Cardiac muscle cell (in vitro differentiated cells and primary cell): Measurements from ENCODE around the gene PARD3. TPM values are rescaled to one million over a fixed set of nuclear protein-coding genes. Genes with fewer than 3 reads are reported as not detected.

Source experiments
- DNase-seq, 2 donors: peaks; one replicate each; pipeline versions ENCODE4 v3.0.0 to v3.0.0-alpha.2; 2010 to 2017; ENCODE audit warnings: low read depth in 1 of 2, low spot score in 1 of 2
- H3K27ac ChIP-seq: fragments of 200-600 bp; sonication (generic); 2 replicates; pipeline ENCODE4 v1.5.1; 2016
- H3K27me3 ChIP-seq: fragments of 200-600 bp; sonication (generic); 2 replicates; pipeline ENCODE4 v1.6.0; 2016; ENCODE audit warnings: control low read depth
- H3K36me3 ChIP-seq: fragments of 200-600 bp; sonication (generic); 2 replicates; pipeline ENCODE4 v1.5.1; 2016; ENCODE audit warnings: control low read depth
- H3K4me1 ChIP-seq: fragments of 200-600 bp; sonication (generic); 2 replicates; pipeline ENCODE4 v1.8.1; 2017; ENCODE audit warnings: low read depth, mild to moderate bottlenecking, mixed run types
- H3K4me3 ChIP-seq: fragments of 200-600 bp; sonication (generic); 2 replicates; pipeline ENCODE4 v1.5.1; 2016; ENCODE audit warnings: mild to moderate bottlenecking
- H3K9me3 ChIP-seq: fragments of 200-600 bp; sonication (generic); 2 replicates; pipeline ENCODE4 v1.5.1; 2017; ENCODE audit warnings: low read depth, mild to moderate bottlenecking, control low read depth
- polyA plus RNA-seq: library from polyadenylated mRNA; unstranded; fragments of >200 nt; fragmentation: Nextera tagmentation; extraction: Ambion mirVana; gene quantifications from 2 replicates; pipeline ENCODE4 v1.2.1, GENCODE V29; 2016
- total RNA-seq: library from RNA; depleted of rRNA; stranded (reverse); fragments of >200 nt; gene quantifications from 2 replicates; pipeline ENCODE4 v1.2.3, GENCODE V29; 2016
- TF ChIP-seq, protein P1 (sequence below): IDR thresholded peaks from 2 replicates; pipeline ENCODE4 v1.5.1; 2012; ENCODE audit warnings: low read depth, mild to moderate bottlenecking, low read length

The PARD3 gene
- total and polyA plus RNA-seq, 2 experiments from 2014 or later, result 36.5 to 64.8 TPM

DNA sequence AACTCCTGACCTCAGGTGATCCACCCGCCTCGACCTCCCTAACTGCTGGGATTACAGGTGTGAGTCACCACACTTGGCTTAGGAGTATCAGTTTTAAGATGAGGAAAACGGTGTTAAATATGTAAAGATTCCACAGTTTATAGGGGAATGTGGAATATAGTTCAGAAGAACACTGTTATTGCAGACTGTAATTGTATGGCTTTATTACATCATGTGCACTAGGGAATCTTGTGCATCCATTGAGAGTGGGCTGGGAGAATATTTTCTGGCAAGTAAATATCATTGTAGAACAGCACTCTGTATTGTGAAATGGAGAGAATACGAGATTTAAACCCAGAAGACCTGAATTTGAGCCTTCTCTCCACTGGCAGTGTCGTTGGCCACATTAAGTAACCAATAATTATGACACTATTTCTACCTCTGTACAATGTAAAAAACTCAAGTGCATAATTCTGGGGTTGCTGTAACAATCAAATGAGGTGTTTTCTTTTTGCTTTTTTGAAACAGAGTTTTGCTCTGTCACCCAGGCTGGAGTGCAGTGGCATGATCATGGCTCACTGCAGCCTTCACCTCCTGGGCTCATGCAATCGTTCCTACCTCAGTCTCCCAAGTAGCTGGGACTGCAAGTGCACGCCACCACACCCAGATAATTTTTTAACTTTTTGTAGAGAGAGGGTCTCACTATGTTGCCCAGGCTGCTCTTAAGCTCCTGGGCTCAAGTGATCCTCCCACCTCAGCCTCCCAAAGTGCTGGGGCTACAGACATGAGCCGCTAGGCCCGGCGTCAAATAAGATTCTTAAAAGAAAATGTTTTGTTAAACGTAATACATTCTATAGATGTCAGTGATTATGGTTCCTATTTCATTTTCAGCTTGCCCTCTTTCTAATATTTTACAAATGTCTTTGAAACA, 12.0 kb upstream of the PARD3 start:
- Histone ChIP-seq H3K27me3 (no peaks in the 10 kb centered on the region), H3K4me1 (no peaks in the 10 kb centered on the region), H3K4me3 (no peak overlapping the region), H3K36me3 (no peaks in the 10 kb centered on the region), H3K9me3 (no peaks in the 10 kb centered on the region), H3K27ac (no peak overlapping the region)
- TF ChIP-seq, protein P1, sequence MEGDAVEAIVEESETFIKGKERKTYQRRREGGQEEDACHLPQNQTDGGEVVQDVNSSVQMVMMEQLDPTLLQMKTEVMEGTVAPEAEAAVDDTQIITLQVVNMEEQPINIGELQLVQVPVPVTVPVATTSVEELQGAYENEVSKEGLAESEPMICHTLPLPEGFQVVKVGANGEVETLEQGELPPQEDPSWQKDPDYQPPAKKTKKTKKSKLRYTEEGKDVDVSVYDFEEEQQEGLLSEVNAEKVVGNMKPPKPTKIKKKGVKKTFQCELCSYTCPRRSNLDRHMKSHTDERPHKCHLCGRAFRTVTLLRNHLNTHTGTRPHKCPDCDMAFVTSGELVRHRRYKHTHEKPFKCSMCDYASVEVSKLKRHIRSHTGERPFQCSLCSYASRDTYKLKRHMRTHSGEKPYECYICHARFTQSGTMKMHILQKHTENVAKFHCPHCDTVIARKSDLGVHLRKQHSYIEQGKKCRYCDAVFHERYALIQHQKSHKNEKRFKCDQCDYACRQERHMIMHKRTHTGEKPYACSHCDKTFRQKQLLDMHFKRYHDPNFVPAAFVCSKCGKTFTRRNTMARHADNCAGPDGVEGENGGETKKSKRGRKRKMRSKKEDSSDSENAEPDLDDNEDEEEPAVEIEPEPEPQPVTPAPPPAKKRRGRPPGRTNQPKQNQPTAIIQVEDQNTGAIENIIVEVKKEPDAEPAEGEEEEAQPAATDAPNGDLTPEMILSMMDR, result no peak
- peak in 1 of 2 donors; percentile 32 for DNase-seq

DNA sequence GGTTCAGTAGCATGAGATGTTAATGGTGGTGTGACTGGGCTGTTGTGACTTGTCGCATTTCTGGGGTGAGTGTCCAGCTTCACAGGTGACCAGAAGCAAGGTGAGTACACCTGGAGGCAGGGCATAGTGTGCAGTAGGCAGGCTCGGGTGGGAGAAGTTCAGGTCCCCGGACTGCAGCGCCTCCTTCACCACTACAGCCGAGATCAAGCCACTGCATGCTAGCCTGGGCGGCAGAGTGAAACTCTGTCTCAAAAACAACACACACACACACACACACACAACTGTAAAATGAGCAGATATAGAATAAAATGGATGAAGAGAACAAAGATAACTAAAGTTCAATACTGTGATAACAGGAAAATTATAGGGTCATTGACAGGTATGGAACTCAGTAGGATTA, 11.1 kb upstream of the PARD3 start:
- H3K36me3 ChIP-seq, result no peaks in the 10 kb centered on the region
- H3K27ac ChIP-seq, result no peak overlapping the region
- no peaks in the 10 kb centered on the region for H3K9me3 ChIP-seq
- H3K27me3 ChIP-seq, result no peaks in the 10 kb centered on the region
- H3K4me1 ChIP-seq, result no peaks in the 10 kb centered on the region
- DNase-seq, result no peak
- H3K4me3 ChIP-seq, result no peak overlapping the region
- TF ChIP-seq, protein P1, result no peak

DNA sequence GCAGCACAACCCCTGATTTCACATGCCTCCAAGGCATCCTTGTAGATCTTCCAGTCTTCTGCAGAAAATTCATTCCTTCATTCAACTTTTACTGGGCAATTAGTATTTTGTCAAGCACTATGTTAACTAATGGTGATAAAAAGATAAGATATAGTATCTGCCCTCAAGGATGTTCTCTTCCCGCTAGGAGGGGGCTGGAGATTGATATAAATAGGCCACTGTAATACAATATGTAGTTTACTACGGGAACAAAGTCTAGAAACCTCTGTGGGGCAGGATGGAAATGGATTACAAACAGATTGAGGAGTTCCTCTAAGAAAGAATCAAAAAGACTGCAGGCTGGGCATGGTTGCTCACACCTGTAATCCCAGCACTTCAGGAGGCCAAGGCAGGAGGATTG, 10.3 kb upstream of the PARD3 start:
- Histone ChIP-seq H3K4me1 (no peaks in the 10 kb centered on the region), H3K36me3 (no peaks in the 10 kb centered on the region), H3K9me3 (no peaks in the 10 kb centered on the region), H3K4me3 (no peak overlapping the region), H3K27me3 (no peaks in the 10 kb centered on the region), H3K27ac (no peak overlapping the region)
- TF ChIP-seq, protein P1, result no peak
- no peak for DNase-seq

DNA sequence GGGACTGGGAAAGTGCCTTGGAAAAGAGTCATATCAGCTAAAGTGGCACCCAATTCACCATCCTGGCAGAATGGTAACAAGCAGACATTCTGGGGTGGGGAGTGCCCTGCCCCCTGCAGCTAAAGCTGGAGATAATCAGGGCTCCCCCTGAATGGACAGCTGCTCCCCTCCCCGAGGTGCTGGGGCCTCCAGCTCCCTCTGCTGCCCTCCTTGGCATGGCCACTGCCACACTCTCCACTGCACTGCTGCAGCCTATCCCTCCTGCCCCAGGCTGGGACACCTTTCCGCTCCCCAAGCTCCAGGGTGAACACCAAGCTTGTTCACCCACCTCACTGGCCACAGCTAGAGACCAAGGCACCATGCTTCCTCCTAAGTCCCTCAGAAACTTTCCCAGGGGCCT, 9.8 kb upstream of the PARD3 start:
- Histone ChIP-seq H3K36me3 (no peaks in the 10 kb centered on the region), H3K9me3 (no peaks in the 10 kb centered on the region), H3K4me3 (no peak overlapping the region), H3K27me3 (no peaks in the 10 kb centered on the region), H3K27ac (no peak overlapping the region), H3K4me1 (no peaks in the 10 kb centered on the region)
- DNase-seq, result no peak
- TF ChIP-seq, protein P1, result peak; percentile 13

DNA sequence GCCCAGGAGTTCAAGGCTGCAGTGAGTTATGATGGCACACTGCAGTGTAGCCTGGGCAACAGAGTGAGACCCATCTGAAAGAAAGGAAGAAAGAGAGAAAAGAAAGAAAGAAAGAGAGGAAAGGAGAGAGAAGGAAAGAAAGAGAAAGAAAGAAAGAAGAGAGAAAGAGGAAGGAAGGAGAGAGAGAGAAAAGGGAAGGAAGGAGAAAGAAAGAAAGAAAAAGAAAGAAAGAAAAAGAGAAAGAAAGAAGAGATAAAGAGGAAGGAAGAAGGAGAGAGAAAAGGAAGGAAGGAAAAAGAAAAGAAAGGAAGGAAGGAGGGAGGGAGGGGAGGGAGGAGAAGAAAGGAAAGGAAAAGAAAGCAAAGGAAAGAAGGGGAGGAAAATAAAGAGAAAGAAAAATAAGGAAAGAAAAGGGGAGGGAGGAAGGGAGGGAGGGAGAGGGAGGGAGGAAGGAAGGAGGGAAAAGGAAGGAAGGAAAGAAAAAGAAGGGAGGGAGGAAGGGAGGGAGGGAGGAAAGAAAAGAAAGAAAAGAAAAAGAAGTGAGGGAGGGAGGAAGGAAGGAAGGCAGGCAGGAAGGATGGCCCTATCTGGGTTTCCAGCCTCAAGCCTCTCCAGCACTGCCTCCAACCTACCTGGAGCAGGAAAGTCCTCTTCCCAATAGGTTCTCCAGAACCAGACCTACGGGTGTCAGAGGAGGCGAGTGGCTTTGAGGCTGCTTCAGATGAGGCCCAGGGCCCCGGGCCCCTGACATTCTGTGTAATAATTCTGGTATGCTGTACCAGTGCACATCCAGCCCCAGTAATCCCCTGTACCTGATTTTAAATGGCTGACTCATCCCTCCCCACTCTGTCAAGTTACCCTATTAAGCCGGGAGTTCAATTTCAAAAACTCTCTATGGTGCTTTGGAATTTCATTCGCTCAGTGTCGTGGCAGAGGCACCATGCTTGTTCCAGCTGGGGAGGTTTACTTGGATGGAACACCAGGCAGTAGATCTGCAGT, 6.8 kb upstream of the PARD3 start:
- DNase-seq, result no peak
- Histone ChIP-seq H3K4me1 (no peaks in the 10 kb centered on the region), H3K4me3 (no peak overlapping the region), H3K27ac (no peak overlapping the region), H3K36me3 (no peaks in the 10 kb centered on the region), H3K9me3 (no peaks in the 10 kb centered on the region), H3K27me3 (no peaks in the 10 kb centered on the region)
- TF ChIP-seq, protein P1, result no peak
